Activated naive CD8-positive, alpha-beta T cell (primary cell): ENCODE data around the gene COL27A1.

Source experiments
- H3K27ac Mint-ChIP-seq: one replicate; pipeline ENCODE4 v1.8.0; 2021; ENCODE audit warnings: mixed read lengths
- H3K27me3 Mint-ChIP-seq: one replicate; pipeline ENCODE4 v1.8.0; 2021; ENCODE audit warnings: mixed read lengths
- H3K36me3 Mint-ChIP-seq: one replicate; pipeline ENCODE4 v1.8.0; 2021; ENCODE audit warnings: mixed read lengths
- H3K4me1 Mint-ChIP-seq: one replicate; pipeline ENCODE4 v1.8.0; 2021; ENCODE audit warnings: low read depth, mixed read lengths
- H3K4me3 Mint-ChIP-seq: one replicate; pipeline ENCODE4 v1.8.0; 2021; ENCODE audit warnings: mild to moderate bottlenecking, mixed read lengths
- H3K9me3 Mint-ChIP-seq: one replicate; pipeline ENCODE4 v1.8.0; 2021; ENCODE audit warnings: low read depth, mixed read lengths

The COL27A1 gene

GRCh38 chr9:114291064-114291474 is 135.7 kb downstream of the COL27A1 start:
- no peak overlapping the region for H3K4me3 Mint-ChIP-seq
- peaks cover 9% of the 10 kb centered on the region for H3K9me3 Mint-ChIP-seq
- peaks cover 2% of the 10 kb centered on the region for H3K4me1 Mint-ChIP-seq
- H3K27me3 Mint-ChIP-seq: peaks cover 1% of the 10 kb centered on the region
- H3K27ac Mint-ChIP-seq: peak overlapping the region; percentile 34
- peaks cover 4% of the 10 kb centered on the region for H3K36me3 Mint-ChIP-seq

DNA sequence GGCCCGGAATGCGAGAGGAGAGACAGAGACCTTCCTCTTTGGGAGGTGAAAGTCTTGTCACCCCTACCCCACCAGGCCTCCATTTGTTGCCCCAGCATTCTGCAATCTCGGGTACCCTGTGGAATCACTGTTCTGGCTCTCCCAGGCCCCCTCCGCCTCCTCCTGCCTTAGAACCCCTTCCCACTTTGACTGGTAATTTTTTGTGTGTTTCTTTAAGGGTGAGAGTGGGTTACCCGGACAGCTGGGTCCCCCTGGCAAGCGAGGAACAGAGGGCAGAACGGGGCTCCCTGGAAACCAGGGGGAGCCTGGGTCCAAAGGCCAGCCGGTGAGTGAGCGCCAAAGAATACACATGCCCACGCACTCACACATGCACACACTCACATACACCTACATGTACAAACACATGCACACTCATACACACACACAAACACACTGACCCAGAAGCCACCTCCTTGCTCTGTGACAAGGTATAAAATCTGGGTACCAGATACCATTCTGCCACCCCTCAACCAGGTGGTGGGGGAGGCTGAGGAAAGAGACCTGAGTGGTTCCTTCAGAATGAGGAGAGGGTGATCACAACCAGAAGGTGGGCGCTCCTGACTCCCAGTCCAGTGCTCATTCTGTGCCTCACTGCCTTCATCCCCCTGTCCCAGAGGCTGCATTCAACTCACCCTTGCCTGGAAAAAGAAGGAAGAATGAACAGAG is 136.7 kb downstream of the COL27A1 start:
- H3K27me3 Mint-ChIP-seq: peaks cover 1% of the 10 kb centered on the region
- peaks cover 4% of the 10 kb centered on the region for H3K36me3 Mint-ChIP-seq
- H3K9me3 Mint-ChIP-seq: peaks cover 9% of the 10 kb centered on the region
- peaks cover 2% of the 10 kb centered on the region for H3K4me1 Mint-ChIP-seq
- H3K4me3 Mint-ChIP-seq: no peak overlapping the region
- H3K27ac Mint-ChIP-seq: no peak overlapping the region

DNA sequence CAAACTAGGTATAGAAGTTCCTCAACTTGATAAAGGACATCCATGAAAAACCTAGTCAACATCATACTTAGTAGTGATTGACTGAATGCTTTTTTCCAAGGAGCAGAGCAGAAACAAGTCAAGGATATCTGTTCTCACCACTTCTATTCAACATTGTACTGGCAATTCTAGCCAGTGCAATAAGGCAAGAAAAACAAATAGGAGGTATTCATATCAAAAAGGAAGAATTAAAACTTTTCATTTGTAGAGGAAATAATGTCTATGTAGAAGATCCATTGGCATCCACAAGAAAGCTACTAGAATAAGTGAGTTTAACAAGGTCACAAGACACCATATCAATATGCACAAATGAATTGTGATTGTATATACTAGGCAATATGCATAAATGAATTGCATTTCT is 139.3 kb downstream of the COL27A1 start:
- peaks cover 9% of the 10 kb centered on the region for H3K9me3 Mint-ChIP-seq
- H3K27ac Mint-ChIP-seq: no peak overlapping the region
- H3K36me3 Mint-ChIP-seq: peaks cover 4% of the 10 kb centered on the region

DNA sequence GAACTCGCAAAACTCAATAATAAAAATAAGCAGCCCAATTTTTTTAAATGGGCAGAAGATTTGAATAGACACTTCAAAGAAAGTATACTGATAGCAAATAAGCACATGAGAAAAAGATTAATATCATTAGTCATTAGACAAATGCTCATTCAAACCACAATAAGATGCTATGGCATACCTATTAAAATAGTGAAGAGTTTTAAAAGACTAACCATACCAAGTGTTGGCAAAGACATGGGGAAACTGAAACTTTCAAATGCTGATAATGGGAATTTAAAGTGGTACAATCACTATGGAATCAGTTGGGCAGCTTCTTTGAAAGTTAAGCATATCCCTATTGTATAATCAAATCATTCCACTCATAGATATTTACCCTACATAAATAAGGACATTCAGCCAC is 141.0 kb downstream of the COL27A1 start:
- H3K27me3 Mint-ChIP-seq: peaks cover 1% of the 10 kb centered on the region
- H3K27ac Mint-ChIP-seq: no peak overlapping the region
- H3K4me3 Mint-ChIP-seq: no peak overlapping the region
- peaks cover 9% of the 10 kb centered on the region for H3K9me3 Mint-ChIP-seq
- H3K4me1 Mint-ChIP-seq: no peaks in the 10 kb centered on the region
- H3K36me3 Mint-ChIP-seq: peaks cover 4% of the 10 kb centered on the region

More for the DNA sequence above, 139.3 kb downstream of the COL27A1 start:
- Mint-ChIP-seq H3K4me1 (peaks cover 2% of the 10 kb centered on the region), H3K4me3 (no peak overlapping the region), H3K27me3 (peaks cover 1% of the 10 kb centered on the region)

DNA sequence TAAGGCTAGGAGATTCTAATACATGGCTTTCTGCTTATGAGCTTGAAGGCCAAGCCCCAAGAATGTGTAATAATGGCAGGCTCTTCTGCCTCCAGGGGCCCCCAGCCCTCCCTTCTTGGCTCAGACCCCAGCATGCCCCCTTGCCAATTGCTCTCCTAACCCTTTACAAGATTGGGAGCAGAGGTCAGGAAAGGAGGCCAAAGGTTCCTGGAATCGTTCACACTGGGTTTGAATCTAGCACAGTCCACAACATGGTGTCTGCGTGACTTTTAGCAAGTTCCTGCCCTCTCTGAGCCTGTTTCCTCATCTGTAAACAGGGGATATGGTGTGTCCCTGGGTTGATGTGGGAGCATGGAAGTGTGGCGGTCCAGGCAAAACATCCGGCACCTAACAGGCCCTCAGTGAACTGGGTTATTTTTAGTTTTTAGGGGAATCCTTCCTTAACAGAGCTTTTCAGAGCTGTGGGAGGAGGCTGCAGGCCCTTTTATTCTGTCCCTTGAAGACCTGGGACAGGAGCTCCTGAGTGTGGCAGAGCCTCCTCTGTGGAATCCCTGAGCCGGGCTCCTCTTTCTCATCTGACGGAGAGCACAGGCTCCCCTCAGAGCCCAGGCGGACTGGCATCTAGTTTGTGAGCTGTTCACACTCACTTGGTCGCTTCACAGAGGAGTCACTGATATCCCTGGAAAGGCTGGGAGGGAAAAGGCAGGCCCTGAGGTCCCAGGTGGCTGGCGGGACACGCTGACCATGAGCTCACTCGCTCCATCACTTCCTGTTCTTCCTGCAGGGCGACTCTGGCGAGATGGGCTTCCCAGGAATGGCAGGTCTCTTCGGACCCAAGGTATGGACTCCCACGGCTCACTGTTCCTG is 144.2 kb downstream of the COL27A1 start:
- H3K27ac Mint-ChIP-seq: no peak overlapping the region
- H3K4me3 Mint-ChIP-seq: no peak overlapping the region
- H3K27me3 Mint-ChIP-seq: no peaks in the 10 kb centered on the region
- no peaks in the 10 kb centered on the region for H3K4me1 Mint-ChIP-seq
- peaks cover 8% of the 10 kb centered on the region for H3K9me3 Mint-ChIP-seq
- H3K36me3 Mint-ChIP-seq: peaks cover 4% of the 10 kb centered on the region

GRCh38 chr9:114300153-114300845 is 145.0 kb downstream of the COL27A1 start:
- H3K27ac Mint-ChIP-seq: no peak overlapping the region
- peaks cover under 1% of the 10 kb centered on the region for H3K36me3 Mint-ChIP-seq
- H3K4me3 Mint-ChIP-seq: no peak overlapping the region
- H3K4me1 Mint-ChIP-seq: no peaks in the 10 kb centered on the region
- no peaks in the 10 kb centered on the region for H3K27me3 Mint-ChIP-seq
- H3K9me3 Mint-ChIP-seq: peaks cover under 1% of the 10 kb centered on the region

- Mint-ChIP-seq H3K9me3 (no peaks in the 10 kb centered on the region), H3K4me3 (no peak overlapping the region), H3K4me1 (peaks cover 4% of the 10 kb centered on the region), H3K27me3 (no peaks in the 10 kb centered on the region), H3K27ac (no peak overlapping the region), H3K36me3 (no peaks in the 10 kb centered on the region)
These were observed 145.8 kb downstream of the COL27A1 start for GRCh38 chr9:114300846-114301797.

DNA sequence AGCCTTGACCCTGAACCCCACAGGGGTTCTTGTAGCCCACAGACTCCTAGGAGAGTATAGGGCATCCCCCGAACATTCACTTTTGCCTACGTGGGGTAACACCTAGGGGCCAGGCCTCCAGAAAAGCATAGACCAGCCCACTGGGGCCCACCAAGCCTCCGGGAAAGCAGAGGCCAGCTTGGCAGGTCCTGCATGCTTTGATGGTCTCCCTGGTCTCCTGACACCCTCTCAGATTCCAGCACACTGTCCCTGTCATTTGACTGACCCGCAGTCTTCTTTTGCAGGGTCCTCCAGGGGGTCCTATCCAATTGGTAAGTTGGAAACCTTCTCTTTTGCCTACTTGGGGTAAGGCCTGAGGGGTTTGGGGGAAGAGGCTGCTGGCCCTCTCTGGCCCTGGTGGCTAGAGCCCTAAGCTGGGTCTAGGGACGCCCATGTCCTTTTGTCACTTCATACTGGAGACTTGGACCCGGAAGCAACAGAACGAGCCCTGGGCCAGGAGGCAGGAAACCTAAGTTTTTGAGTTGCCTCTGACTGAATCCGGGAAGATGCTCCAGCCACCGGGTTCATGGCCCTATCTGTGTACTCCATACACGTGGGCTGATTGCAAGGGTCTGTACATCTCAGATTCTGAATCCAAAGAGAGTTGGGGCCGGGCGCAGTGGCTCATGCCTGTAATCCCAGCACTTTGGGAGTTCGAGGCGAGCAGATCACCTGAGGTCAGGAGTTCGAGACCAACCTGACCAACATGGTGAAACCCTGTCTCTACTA is 146.6 kb downstream of the COL27A1 start:
- H3K27me3 Mint-ChIP-seq: no peaks in the 10 kb centered on the region
- no peaks in the 10 kb centered on the region for H3K9me3 Mint-ChIP-seq
- peaks cover 4% of the 10 kb centered on the region for H3K4me1 Mint-ChIP-seq
- H3K4me3 Mint-ChIP-seq: no peak overlapping the region
- H3K27ac Mint-ChIP-seq: no peak overlapping the region
- H3K36me3 Mint-ChIP-seq: no peaks in the 10 kb centered on the region

DNA sequence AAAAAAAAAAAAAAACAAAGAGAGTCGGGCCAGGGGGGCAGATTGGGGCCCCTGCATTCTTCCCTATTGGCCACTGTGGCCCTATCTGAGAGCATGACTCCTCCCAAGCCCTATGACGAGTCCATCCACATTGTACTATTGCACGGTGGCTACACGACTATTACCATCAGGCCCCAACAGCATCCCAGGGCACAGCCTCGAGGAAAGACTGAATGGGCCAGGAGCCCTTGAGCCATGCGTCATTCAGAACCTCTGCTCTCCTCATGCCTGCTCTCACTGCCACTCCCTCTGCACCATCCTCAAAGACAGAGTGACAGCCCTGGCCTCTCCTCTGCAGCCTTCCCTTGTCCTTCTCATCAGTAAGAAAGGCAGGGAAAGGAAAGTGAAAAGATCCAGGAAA is 147.4 kb downstream of the COL27A1 start:
- peaks cover 4% of the 10 kb centered on the region for H3K4me1 Mint-ChIP-seq
- H3K36me3 Mint-ChIP-seq: no peaks in the 10 kb centered on the region
- no peak overlapping the region for H3K4me3 Mint-ChIP-seq
- H3K27ac Mint-ChIP-seq: no peak overlapping the region
- no peaks in the 10 kb centered on the region for H3K27me3 Mint-ChIP-seq
- H3K9me3 Mint-ChIP-seq: no peaks in the 10 kb centered on the region

GRCh38 chr9:114303571-114303970 is 148.2 kb downstream of the COL27A1 start:
- H3K27me3 Mint-ChIP-seq: no peaks in the 10 kb centered on the region
- no peaks in the 10 kb centered on the region for H3K36me3 Mint-ChIP-seq
- H3K9me3 Mint-ChIP-seq: no peaks in the 10 kb centered on the region
- H3K27ac Mint-ChIP-seq: no peak overlapping the region
- peaks cover 4% of the 10 kb centered on the region for H3K4me1 Mint-ChIP-seq
- H3K4me3 Mint-ChIP-seq: no peak overlapping the region

GRCh38 chr9:114303977-114304376 is 148.6 kb downstream of the COL27A1 start:
- Mint-ChIP-seq H3K36me3 (no peaks in the 10 kb centered on the region), H3K4me3 (no peak overlapping the region), H3K4me1 (peaks cover 4% of the 10 kb centered on the region), H3K27ac (no peak overlapping the region), H3K9me3 (no peaks in the 10 kb centered on the region), H3K27me3 (no peaks in the 10 kb centered on the region)

GRCh38 chr9:114304416-114305188 is 149.3 kb downstream of the COL27A1 start:
- Mint-ChIP-seq H3K36me3 (no peaks in the 10 kb centered on the region), H3K4me1 (peaks cover 4% of the 10 kb centered on the region), H3K9me3 (no peaks in the 10 kb centered on the region), H3K27ac (no peak overlapping the region), H3K27me3 (no peaks in the 10 kb centered on the region), H3K4me3 (no peak overlapping the region)

GRCh38 chr9:114307899-114308267 is 152.5 kb downstream of the COL27A1 start:
- H3K4me1 Mint-ChIP-seq: peaks cover 4% of the 10 kb centered on the region
- H3K27ac Mint-ChIP-seq: no peak overlapping the region
- no peaks in the 10 kb centered on the region for H3K27me3 Mint-ChIP-seq
- H3K4me3 Mint-ChIP-seq: no peak overlapping the region
- no peaks in the 10 kb centered on the region for H3K9me3 Mint-ChIP-seq
- H3K36me3 Mint-ChIP-seq: no peaks in the 10 kb centered on the region
